Measurements from ENCODE around the gene DOCK9.

The DOCK9 gene

GRCh38 chr13:98846521-98846920 lies 131.3 kb downstream of the DOCK9 start:
- DNase-seq = no peak

- no peak for DNase-seq
These were observed 132.1 kb downstream of the DOCK9 start for GRCh38 chr13:98845742-98846141.

DNA sequence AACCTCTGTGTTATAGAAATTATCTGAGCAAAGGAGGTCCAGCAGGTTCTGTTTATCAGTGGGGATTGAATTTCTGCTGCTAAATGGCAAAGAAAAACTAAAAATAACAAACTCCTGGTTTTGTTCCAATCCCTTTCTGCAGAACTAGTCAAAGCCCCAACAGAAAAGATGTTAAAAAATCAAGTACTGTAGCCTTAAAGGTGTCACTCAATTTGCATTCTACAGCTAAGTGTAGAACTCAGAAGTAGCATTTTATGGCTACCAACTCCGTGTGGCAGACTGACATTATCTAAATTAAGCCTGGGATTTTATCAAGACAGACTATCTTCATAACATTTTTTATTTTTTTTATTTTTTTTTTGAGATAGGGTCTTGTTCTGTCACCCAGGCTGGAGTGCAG lies 133.8 kb downstream of the DOCK9 start:
- no peak for DNase-seq

- no peak for DNase-seq
These were observed 134.4 kb downstream of the DOCK9 start for GRCh38 chr13:98843482-98843877.

- peak; percentile 69 for DNase-seq
These were observed 134.9 kb downstream of the DOCK9 start for GRCh38 chr13:98842858-98843481.

GRCh38 chr13:98842070-98842469 lies 135.8 kb downstream of the DOCK9 start:
- DNase-seq = no peak

DNA sequence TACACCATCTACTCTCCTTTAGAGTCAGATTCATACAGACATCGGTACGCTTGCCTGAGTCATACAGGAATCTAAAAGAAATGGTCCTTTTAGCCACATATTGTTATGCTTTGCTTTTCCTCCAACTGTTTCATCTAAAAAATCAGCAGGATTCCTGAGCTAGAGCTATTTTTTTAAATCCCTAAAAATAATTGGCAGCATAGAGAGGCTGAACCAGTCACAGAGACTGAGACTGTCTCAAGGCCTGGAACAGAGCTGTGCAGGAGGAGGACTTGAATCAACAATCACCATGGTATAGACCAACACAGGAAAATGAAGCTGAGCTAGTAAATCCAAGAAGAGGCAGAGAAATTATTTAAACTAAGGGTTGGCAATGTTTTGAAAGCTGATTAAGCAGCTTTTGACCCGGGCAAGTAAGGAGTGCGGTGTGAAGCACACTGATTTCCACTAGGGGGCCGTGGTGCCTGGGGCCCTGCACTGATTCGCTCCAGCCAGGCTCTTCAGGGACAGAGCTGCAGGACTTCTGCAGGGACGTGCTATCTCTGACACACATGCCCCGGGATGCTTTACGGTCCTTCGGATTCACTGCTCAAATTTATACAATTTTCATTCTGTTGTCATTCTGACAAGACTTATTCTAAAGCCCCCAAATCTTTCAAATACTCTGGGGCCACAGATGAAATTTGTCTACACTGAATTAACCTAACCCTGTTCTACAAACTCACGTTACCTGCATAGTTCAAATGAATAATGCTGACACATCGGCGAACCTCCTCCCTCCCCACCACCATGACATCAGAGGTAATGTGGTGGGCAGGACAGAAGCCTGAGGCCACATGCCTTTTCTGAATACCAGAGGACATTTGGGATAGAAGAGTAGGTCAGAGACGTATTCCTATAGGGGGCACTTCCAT lies 137.8 kb downstream of the DOCK9 start:
- peak; percentile 47 for DNase-seq

DNA sequence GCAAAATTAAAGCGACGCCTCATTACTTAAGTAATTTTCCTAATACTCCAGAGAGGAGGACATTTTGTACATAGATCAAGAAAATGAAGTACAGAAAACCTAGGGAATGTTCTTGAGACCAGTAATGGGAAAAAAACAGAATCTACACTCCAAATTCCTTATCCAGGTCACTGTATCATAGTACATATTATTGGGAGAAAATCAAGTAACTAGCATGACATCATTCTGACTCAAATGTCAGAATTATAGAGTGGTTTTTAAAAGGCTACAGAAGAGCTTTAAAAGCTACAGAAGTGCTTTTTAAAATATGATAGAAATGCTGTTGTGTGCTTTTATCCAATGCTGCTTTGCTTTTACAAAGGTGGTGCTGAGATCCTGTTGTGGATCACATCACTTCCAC lies 139.1 kb downstream of the DOCK9 start:
- no peak for DNase-seq

DNA sequence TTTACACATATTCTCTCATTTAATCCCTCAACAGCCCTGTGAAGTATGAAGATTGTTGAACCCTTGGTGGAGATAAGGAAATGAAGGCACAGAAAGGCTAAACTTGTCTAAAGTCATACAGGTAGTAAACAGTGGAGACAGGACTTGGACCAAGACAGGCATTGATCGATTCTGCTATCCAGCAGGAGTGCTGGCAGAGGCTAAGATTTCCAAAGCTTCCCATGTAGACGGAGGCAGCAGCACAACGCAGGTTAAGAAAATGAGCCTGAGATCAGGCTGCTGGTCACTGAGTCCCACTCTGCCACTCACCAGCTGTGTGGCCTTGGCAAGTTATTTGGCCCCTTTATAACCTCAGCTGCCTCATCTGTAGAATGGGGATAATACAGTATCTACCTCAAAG lies 140.0 kb downstream of the DOCK9 start:
- no peak for DNase-seq

DNA sequence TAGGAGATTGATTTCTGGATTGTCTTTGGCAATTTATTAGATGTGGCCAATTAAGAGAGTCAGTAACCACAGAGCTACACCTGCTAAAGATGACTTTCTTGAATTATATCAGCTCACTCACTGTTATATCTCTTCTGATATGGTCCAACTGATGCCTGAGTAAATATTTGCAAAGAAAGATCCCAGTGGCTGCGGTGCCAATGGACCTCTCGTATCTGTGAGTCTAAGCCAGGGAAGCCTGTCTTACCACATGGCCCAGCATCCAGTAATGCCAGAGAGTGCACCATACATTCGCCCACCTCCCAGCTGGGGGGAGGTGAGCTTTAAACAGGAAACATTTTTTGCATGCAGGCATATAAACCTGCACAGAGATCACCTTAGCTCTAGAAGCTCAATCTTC lies 142.7 kb downstream of the DOCK9 start:
- no peak for DNase-seq

GRCh38 chr13:98834254-98834960 lies 143.5 kb downstream of the DOCK9 start:
- DNase-seq = no peak

- DNase-seq = no peak
These were observed 146.6 kb downstream of the DOCK9 start for GRCh38 chr13:98831236-98831635.

- no peak for DNase-seq
These were observed 148.3 kb downstream of the DOCK9 start for GRCh38 chr13:98829541-98829940.

DNA sequence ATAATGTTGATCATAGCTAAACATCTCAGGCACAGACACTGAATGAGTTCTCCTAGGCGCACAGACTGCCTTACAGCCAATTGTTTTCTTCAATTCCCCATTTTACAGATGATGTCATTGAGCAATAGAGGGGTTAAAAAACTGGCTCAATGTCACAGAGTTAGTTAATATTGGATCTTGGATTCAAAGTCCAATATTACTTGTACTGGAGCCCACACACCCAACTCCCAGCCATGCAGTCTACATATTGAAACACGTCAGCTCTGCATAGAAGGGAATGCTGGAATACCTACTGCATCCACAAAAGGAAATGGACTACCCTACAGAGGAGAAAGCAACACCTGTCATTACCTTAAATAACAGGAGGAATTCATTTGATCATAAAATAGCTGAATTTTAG lies 149.2 kb downstream of the DOCK9 start:
- no peak for DNase-seq

DNA sequence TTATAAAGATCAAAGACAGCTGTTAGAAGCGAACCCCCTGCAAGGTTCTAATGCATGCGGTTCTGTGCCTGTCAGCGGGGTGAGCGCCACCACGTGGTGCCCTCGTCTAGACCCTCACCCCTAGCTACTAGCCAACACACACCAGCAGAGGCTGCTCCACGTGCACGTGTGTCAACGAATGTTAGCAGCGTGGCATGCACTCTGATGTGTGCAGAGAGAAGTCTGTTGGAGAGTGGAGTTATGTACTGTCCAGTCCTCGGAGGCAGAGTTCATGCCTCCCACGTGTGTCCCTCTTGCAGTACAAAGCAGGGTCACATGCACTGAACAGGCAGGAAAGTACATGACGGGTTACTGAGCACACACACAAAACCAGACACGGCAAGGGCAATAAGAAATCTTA lies 150.4 kb downstream of the DOCK9 start:
- no peak for DNase-seq

GRCh38 chr13:98826146-98826545 lies 151.7 kb downstream of the DOCK9 start:
- no peak for DNase-seq

- no peak for DNase-seq
These were observed 152.2 kb downstream of the DOCK9 start for GRCh38 chr13:98825659-98826058.

DNA sequence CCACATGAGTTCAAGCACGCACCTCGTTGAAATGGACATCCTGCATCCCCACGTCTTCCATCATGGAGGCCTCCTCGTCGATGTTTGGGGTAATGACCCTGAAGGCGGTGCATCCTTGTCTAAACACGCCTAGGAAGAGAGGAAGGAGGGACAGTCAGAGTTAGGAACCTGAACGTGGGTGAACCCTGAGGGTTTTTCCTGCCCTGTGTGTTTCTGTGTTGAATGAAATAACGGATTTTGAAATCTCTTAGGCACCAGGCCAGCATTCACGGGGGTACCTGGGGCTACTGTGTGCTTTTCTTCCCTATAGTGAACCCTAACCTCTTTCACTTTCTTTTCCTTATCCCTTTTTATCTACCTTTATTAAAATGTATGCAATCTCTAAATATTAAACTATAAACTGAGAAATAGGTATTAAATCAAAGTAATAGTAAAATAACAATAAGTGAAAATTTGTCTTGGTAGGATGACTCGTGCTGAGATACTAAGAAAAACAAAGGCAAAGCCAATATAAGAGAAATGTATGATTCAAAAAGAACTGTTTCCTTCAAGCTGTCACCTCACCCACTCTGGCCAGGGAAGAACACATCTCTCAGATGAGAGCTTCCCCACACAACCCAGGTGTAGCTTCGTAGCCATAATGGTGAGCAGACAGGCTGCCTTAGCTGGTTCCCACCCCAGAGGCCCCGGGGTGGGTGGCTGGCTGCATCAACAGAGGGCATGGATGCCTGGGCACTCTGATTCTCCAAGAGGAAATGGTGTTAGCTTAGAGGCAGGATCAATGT lies 153.3 kb downstream of the DOCK9 start:
- no peak for DNase-seq

DNA sequence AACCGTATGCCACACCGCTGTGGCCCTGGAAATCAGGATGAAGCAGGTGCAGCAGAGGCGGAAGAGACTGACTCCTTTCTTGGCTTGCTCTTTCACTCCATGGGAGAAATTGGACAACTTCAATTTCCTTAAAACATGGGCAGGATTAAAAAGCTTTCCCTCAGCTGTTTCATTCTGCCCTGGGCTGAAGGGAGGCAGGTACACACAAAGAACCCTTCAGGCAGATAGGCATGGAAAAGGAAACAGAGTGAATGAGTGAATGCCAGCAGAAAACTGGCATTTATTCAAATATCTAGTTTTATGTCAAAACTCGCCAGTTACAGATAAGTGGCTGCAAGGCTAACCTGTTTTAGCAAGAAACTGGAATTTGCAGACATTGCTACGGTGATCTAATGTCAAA lies 154.4 kb downstream of the DOCK9 start:
- DNase-seq = no peak

DNA sequence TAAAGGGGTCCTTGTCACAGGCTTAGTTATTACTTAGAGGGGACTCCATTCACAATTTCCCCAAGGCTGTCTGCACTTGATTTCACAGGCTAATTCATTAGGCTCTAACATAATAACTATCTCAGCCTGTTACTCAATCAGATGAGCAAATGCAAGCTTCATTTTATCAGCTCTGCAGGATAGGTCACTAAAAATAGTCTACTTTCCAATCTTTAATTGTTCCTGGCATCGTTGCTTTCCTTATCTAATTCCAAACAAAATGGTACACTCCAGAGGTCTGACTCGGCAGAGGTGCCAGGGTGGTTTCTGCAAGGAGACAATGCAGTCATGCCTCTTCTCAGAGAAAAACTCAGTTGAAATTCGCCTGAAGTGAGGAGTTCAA lies 155.6 kb downstream of the DOCK9 start:
- DNase-seq = no peak

GRCh38 chr13:98821372-98822224 lies 156.3 kb downstream of the DOCK9 start:
- no peak for DNase-seq

- DNase-seq = no peak
These were observed 157.0 kb downstream of the DOCK9 start for GRCh38 chr13:98820744-98821371.
